ENCODE data around the gene TRMT10B.

The TRMT10B gene, protein sequence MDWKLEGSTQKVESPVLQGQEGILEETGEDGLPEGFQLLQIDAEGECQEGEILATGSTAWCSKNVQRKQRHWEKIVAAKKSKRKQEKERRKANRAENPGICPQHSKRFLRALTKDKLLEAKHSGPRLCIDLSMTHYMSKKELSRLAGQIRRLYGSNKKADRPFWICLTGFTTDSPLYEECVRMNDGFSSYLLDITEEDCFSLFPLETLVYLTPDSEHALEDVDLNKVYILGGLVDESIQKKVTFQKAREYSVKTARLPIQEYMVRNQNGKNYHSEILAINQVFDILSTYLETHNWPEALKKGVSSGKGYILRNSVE

GRCh38 chr9:37753489-37754190, at the start of gene TRMT10B:
TSS of gene TRMT10B (plus strand) at chr9:37753805. CDS start at chr9:37761932, 8,127 bp downstream.
- H3K27me3 Mint-ChIP-seq = no peaks in the 10 kb centered on the region
- H3K4me1 Mint-ChIP-seq (ENCODE audit: low read depth) = peaks cover 37% of the 10 kb centered on the region
- H3K36me3 Mint-ChIP-seq (ENCODE audit: low read depth) = no peaks in the 10 kb centered on the region
- no peaks in the 10 kb centered on the region for H3K9me3 Mint-ChIP-seq
- H3K27ac Mint-ChIP-seq = peak within 1 kb of the TSS; percentile 94
- H3K4me3 Mint-ChIP-seq = peak within 1 kb of the TSS; percentile 98

DNA sequence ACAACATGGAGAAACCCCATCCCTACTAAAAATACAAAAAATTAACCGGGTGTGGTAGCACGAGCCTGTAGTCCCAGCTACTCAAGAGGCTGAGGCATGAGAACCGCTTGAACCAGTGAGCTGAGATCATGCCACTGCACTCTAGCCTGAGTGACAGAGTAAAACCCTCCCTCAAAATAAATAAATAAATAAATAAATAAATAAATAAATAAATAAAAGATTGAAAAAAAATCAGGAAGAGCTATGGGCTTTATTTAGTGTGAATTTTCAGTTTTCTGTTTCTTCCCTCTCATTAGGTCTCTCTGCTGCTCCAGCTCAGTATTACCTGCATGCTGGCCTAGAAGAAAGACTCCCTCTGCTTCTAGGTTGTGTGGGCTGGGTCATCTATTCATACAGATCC, 47.8 kb upstream of the TRMT10B start:
- no peaks in the 10 kb centered on the region for H3K36me3 Mint-ChIP-seq (ENCODE audit: low read depth)
- H3K4me1 Mint-ChIP-seq (ENCODE audit: low read depth) = peaks cover 12% of the 10 kb centered on the region
- peaks cover 22% of the 10 kb centered on the region for H3K27me3 Mint-ChIP-seq
- no peaks in the 10 kb centered on the region for H3K9me3 Mint-ChIP-seq
- H3K27ac Mint-ChIP-seq = no peak overlapping the region
- H3K4me3 Mint-ChIP-seq = no peak overlapping the region

GRCh38 chr9:37706290-37706689, 47.3 kb upstream of the TRMT10B start:
- peaks cover 12% of the 10 kb centered on the region for H3K4me1 Mint-ChIP-seq (ENCODE audit: low read depth)
- H3K27ac Mint-ChIP-seq = peak overlapping the region; percentile 15
- H3K27me3 Mint-ChIP-seq = peaks cover 20% of the 10 kb centered on the region
- no peak overlapping the region for H3K4me3 Mint-ChIP-seq
- no peaks in the 10 kb centered on the region for H3K9me3 Mint-ChIP-seq
- no peaks in the 10 kb centered on the region for H3K36me3 Mint-ChIP-seq (ENCODE audit: low read depth)

DNA sequence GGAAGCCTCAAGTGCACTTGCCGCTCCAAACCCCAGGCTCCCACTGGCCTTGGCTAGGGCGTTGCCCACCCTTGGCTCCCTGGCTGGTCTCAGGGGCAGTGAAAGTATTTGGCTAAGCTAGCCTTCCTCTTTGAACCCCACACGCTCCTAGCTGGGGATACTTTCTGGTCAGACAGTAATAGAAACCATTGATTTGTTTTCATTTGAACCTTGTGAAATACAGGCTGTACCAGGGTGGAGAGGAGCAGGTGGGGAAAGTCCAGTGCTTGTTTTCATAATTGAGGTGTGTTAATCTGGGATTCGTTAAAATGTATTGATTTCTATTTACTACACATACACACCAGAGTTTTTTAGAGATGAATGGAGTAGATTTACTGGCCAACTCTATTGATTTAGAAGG, 45.9 kb upstream of the TRMT10B start:
- Mint-ChIP-seq H3K9me3 (no peaks in the 10 kb centered on the region), H3K27ac (no peak overlapping the region), H3K27me3 (peaks cover 17% of the 10 kb centered on the region), H3K4me3 (no peak overlapping the region), H3K4me1 (ENCODE audit: low read depth) (peaks cover 12% of the 10 kb centered on the region), H3K36me3 (ENCODE audit: low read depth) (no peaks in the 10 kb centered on the region)

DNA sequence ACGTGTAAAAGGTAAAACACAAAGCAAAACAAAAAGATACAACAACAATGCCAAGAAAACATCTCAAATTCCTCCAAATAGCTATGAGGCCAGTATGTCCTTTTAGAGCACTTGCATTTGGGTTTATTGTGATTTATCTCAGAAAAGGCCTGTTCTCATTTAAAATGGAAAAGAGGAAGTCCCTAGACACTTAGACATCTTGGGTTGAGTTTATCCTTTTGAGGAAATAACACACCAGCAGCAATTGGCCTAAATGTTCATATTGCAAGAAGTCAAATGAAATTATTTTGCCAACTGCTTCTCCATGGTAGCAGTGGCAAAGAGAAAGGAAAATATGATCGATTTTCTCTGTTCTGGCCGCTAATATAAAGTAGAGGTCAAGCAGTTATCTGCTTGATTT, 43.6 kb upstream of the TRMT10B start:
- no peaks in the 10 kb centered on the region for H3K36me3 Mint-ChIP-seq (ENCODE audit: low read depth)
- peaks cover 12% of the 10 kb centered on the region for H3K4me1 Mint-ChIP-seq (ENCODE audit: low read depth)
- H3K27me3 Mint-ChIP-seq = peaks cover 14% of the 10 kb centered on the region
- no peaks in the 10 kb centered on the region for H3K9me3 Mint-ChIP-seq
- H3K4me3 Mint-ChIP-seq = no peak overlapping the region
- H3K27ac Mint-ChIP-seq = no peak overlapping the region

- Mint-ChIP-seq H3K27ac (no peak overlapping the region), H3K4me1 (ENCODE audit: low read depth) (no peaks in the 10 kb centered on the region), H3K36me3 (ENCODE audit: low read depth) (no peaks in the 10 kb centered on the region), H3K4me3 (no peak overlapping the region), H3K27me3 (peaks cover 13% of the 10 kb centered on the region), H3K9me3 (no peaks in the 10 kb centered on the region)
These were observed 38.3 kb upstream of the TRMT10B start for GRCh38 chr9:37715260-37715659.

DNA sequence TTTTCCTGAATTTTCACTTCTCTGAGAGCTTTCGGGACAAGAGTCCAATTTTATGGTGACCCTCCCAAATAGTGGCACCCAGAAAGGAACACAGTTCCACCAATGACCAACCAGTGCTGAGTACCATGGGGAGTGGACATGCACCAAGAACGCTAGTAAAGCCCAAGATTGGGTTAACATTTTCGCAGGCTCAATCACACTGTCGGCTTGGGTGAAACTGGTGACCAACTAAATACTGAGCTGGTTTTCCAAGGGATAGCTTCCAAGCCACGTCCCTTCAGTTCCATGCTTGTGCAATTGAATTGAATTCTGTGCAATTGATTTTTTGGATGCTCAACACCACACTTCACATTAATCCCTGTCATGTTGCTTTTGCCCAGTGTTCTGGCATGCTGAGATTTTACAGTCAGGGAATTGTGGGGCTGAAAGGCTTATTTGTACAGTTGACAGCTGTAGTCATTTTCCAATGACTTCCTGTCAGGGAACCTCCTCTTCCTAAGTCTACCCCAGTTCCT, 37.6 kb upstream of the TRMT10B start:
- no peaks in the 10 kb centered on the region for H3K9me3 Mint-ChIP-seq
- H3K27ac Mint-ChIP-seq = no peak overlapping the region
- H3K4me3 Mint-ChIP-seq = no peak overlapping the region
- no peaks in the 10 kb centered on the region for H3K4me1 Mint-ChIP-seq (ENCODE audit: low read depth)
- H3K36me3 Mint-ChIP-seq (ENCODE audit: low read depth) = no peaks in the 10 kb centered on the region
- H3K27me3 Mint-ChIP-seq = peaks cover 13% of the 10 kb centered on the region

DNA sequence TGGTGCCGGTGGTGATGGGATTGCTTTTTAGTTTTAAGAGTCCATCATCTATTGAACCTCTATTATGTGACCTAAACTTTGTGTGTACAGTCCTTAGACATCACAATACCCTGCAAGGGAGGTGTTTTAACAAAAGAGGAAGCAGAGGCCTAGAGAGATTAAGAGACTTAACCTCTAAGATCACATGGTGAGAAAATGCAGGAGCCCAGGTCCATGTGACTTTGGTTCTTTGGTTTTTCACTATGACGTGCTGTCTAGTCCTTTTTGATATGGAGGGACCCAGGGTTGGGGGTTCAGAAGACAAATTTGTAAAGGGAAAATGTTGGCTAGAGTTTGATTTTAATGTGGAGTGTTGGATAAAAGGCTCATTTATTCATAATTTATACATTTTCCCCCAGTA, 34.1 kb upstream of the TRMT10B start:
- Mint-ChIP-seq H3K27me3 (peaks cover 13% of the 10 kb centered on the region), H3K4me1 (ENCODE audit: low read depth) (no peaks in the 10 kb centered on the region), H3K36me3 (ENCODE audit: low read depth) (no peaks in the 10 kb centered on the region), H3K9me3 (no peaks in the 10 kb centered on the region), H3K4me3 (no peak overlapping the region), H3K27ac (no peak overlapping the region)

DNA sequence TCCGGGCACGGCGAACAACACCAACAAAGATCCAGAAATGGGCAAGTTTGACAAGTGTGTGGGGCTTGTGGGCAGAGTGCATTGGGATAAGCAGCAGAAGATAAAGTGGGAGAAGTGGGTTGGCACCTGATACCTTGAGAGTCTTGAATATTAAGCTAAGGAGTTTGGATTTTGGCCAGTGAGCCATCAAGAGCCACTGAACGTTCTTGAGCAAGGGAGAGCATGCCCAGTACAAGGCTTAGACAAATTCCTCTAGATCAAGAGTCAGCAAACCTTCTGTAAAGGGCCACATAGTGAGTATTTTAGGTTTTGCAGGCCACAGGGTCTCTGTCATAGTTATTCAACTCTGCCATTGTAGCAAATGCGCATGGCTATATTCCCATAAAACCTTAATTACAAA, 26.6 kb upstream of the TRMT10B start:
- Mint-ChIP-seq H3K4me3 (no peak overlapping the region), H3K9me3 (no peaks in the 10 kb centered on the region), H3K27me3 (peaks cover 15% of the 10 kb centered on the region), H3K4me1 (ENCODE audit: low read depth) (no peaks in the 10 kb centered on the region), H3K36me3 (ENCODE audit: low read depth) (no peaks in the 10 kb centered on the region), H3K27ac (no peak overlapping the region)

DNA sequence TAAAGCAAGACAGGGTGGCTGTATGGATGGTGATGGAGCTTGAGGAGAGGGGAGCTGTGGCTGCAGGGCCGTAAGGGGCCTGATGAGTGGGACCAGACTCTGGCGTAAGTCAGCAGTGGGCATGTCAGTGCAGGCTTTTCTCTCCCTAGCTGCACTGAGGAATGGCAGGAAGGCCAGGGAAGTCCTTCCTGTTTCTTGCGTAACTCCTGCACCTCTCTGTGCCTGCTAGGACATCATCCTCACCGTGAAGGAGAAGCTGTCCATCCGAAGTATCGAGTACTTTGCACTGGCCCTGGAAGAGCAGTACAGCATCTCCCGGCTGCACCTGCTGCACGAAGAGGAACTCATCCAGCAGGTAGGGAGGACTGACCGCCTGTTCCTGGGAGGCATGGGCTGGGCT, 24.1 kb upstream of the TRMT10B start:
- H3K4me3 Mint-ChIP-seq = no peak overlapping the region
- no peak overlapping the region for H3K27ac Mint-ChIP-seq
- no peaks in the 10 kb centered on the region for H3K36me3 Mint-ChIP-seq (ENCODE audit: low read depth)
- no peaks in the 10 kb centered on the region for H3K9me3 Mint-ChIP-seq
- no peaks in the 10 kb centered on the region for H3K4me1 Mint-ChIP-seq (ENCODE audit: low read depth)
- peaks cover 18% of the 10 kb centered on the region for H3K27me3 Mint-ChIP-seq

DNA sequence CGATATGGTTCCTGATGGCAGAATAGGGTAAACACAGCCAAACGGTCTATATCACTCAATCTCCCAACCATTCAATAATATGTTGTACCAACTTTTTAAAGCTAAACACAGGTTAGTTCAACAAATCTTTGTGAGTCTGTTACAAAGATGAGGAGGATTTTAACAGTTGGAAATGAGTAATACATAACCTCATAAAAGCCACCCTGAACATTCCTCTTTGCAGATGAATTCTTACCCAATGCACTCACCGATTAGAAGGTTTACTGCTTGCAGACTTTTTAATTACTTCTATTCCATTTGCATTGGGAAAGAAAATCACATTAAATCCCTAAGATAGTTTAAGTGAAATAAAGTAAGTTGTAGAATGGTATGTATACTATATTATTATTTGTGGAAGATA, 23.3 kb upstream of the TRMT10B start:
- H3K4me3 Mint-ChIP-seq = no peak overlapping the region
- H3K36me3 Mint-ChIP-seq (ENCODE audit: low read depth) = no peaks in the 10 kb centered on the region
- no peaks in the 10 kb centered on the region for H3K9me3 Mint-ChIP-seq
- H3K27me3 Mint-ChIP-seq = peaks cover 18% of the 10 kb centered on the region
- H3K27ac Mint-ChIP-seq = no peak overlapping the region
- H3K4me1 Mint-ChIP-seq (ENCODE audit: low read depth) = no peaks in the 10 kb centered on the region

DNA sequence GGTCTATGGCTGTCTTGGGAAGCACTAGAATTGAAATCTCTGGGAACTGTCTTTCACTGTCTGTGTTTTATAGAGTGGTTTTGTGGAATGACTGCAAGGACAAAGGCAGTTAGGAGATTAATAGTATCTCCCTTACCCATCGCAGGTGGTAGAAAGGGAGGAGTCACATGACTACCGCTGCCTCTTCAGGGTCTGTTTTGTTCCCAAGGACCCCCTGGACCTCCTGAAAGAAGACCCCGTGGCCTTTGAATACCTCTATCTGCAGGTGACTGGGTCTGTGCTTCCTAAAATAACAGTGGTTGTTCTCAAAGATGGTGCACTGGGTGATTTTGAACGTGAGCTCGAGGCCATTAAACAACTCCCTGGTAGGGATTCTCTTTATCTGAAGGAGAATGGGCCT, 22.8 kb upstream of the TRMT10B start:
- Mint-ChIP-seq H3K4me3 (no peak overlapping the region), H3K9me3 (no peaks in the 10 kb centered on the region), H3K36me3 (ENCODE audit: low read depth) (no peaks in the 10 kb centered on the region), H3K27ac (no peak overlapping the region), H3K27me3 (peaks cover 18% of the 10 kb centered on the region), H3K4me1 (ENCODE audit: low read depth) (no peaks in the 10 kb centered on the region)

DNA sequence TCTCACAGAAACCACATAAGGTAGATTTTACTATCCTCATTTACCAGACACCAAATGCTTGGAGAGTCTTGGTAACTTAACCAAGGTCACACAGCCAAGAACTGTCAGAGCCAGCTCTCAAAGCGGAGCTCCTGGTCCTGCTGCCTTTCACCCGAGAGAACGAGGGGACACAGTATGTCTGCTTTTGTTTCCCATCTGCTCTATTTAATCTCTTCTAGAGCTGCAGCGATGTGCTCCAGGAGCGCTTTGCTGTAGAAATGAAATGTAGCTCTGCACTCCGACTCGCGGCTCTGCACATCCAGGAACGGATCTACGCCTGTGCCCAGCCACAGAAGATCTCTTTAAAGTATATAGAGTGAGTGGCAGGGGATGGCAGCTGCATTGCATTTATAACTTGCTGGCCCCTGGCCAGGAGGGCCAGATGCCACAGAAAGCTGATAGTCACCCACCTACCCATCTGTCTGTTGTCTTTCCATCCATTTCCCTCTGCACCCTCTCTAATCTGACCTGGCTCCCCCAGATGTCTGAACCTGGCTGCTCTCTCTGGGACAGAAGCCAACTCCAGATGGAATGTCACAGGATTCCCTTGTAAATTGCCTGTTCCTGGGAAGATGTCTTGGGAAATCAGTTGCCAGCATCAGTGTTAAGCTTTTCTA, 21.4 kb upstream of the TRMT10B start:
- H3K27ac Mint-ChIP-seq = no peak overlapping the region
- no peaks in the 10 kb centered on the region for H3K36me3 Mint-ChIP-seq (ENCODE audit: low read depth)
- no peaks in the 10 kb centered on the region for H3K4me1 Mint-ChIP-seq (ENCODE audit: low read depth)
- H3K4me3 Mint-ChIP-seq = no peak overlapping the region
- peaks cover 18% of the 10 kb centered on the region for H3K27me3 Mint-ChIP-seq
- H3K9me3 Mint-ChIP-seq = no peaks in the 10 kb centered on the region

DNA sequence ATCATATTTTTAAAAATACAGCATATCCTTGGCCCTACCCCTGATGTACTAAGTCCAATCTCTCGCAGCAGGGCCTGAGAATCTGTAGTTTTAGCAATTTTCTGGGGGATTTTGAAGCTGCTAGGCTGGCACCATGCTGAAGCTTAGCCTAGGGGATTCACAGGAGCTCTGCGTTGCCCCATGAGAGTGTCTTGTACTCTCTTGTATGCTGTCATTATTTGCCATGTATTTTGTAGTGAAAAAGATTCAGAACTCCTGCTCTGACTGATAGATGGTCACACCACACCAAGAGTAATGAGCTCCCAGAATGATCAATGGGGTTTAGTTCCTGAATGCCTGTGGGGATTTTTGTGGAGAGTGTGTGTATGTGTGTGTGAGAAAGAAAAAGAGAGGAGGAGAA, 20.7 kb upstream of the TRMT10B start:
- Mint-ChIP-seq H3K27ac (no peak overlapping the region), H3K9me3 (no peaks in the 10 kb centered on the region), H3K27me3 (peaks cover 10% of the 10 kb centered on the region), H3K4me1 (ENCODE audit: low read depth) (no peaks in the 10 kb centered on the region), H3K4me3 (no peak overlapping the region), H3K36me3 (ENCODE audit: low read depth) (no peaks in the 10 kb centered on the region)

GRCh38 chr9:37739222-37739621, 14.4 kb upstream of the TRMT10B start:
- H3K4me1 Mint-ChIP-seq (ENCODE audit: low read depth) = no peaks in the 10 kb centered on the region
- H3K4me3 Mint-ChIP-seq = no peak overlapping the region
- H3K27me3 Mint-ChIP-seq = no peaks in the 10 kb centered on the region
- no peaks in the 10 kb centered on the region for H3K9me3 Mint-ChIP-seq
- H3K27ac Mint-ChIP-seq = no peak overlapping the region
- H3K36me3 Mint-ChIP-seq (ENCODE audit: low read depth) = no peaks in the 10 kb centered on the region

Measured in stimulated activated naive CD8-positive, alpha-beta T cell treated with anti-CD3 and anti-CD28 coated beads, Interleukin-15, Interleukin-2, amounts not matched to agents 100 ng/mL and 50 ng/mL, for 24 hours (primary cell).